Cardiac septum (tissue), 1 donor: ENCODE results near the gene NR3C1. TPM values are rescaled to one million over a fixed set of nuclear protein-coding genes. Genes with fewer than 3 reads are reported as not detected.

ENCODE experiments used
- DNase-seq: peaks from one replicate; pipeline ENCODE4 v3.0.0-alpha.2; 2020; ENCODE audit warnings: low spot score
- intact Hi-C: fragments of 100-400 bp; cut with DNase I; formaldehyde crosslinking; loops from one replicate; pipeline ENCODE4 v1.14.0; 2022
- total RNA-seq: library from RNA; stranded (reverse); fragmentation: NEBNext Ultra II Directional; extraction: Animal tissue kit (Norgen Biotek cat#: 25700); gene quantifications from one replicate; pipeline ENCODE4 v1.2.1, GENCODE V29; 2021
- donor health status: DM: no; HTN: no; CAD: no.

NR3C1 gene
- total RNA-seq, 1 donor from 2014 or later: 68.5 TPM

GRCh38 chr5:143231973-143232812, 171.3 kb downstream of the NR3C1 start:
- peak; percentile 24 for DNase-seq
- intact Hi-C loops: no loop called here

DNA sequence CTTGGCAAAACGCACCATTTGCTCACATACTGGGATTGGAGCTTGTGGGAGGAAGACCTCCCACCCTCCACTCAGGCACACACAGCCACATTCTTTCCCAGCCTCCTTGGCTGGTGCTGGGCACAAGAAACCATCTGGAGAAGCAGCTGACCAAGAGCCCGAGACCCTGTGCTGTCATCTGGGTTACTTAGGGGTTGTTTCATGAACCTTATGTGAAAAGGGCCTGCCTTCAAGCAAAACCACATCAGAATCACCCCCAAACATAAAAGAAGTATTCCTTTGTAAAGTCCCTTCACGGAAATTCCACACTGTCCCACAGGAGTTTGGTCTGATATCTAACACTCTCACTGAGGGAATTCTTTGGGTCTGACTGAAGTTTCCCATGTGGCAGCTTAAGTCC, 172.1 kb downstream of the NR3C1 start:
- no peak for DNase-seq
- intact Hi-C loops: no loop called here

- intact Hi-C loops: no loop called here
- no peak for DNase-seq
Observed at GRCh38 chr5:143230676-143230996, 172.8 kb downstream of the NR3C1 start.

DNA sequence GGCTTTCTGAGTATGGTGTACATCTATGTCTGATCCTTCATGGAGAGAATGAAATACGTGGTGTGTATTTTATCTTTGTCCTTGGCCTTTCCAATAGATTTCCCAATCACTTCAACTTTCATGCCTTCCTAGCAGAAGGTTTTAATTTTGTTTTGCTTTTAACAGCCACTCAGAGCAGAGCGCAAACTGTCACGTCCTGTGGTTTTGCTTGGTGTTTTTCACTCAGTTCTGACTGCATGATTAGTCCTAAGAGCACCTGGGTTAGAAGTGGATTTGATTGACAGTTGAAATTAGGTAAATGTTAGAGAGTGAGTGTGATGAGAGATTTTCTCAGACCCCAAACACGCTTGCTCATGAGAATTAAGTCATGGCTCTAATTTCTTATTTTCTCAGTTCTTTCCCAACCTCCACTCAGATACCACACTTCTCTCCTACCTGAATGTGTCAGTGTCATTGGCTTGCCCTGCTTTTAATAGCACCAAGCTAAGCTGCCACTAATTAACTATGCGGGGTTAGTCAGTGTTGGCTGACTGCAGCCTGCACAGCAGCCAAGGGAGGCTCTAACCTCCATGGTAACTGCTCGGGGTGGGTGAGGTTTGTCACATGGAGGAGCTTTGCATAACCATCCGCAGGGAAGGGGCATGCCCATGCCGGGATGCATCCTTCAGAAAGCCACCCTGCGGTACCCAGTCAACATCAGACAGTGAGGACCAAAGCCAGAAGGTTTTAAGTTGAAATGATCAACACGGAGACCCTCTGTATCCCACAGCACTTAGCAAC, 173.4 kb downstream of the NR3C1 start:
- intact Hi-C loops: no loop called here
- peak; percentile 71 for DNase-seq

GRCh38 chr5:143229426-143229895, 174.0 kb downstream of the NR3C1 start:
- DNase-seq: no peak
- intact Hi-C loops: no loop called here

GRCh38 chr5:143228597-143229293, 174.7 kb downstream of the NR3C1 start:
- intact Hi-C loops: no loop called here
- DNase-seq: no peak
